Measurements from ENCODE around the gene GRM7. TPM values are rescaled to one million over a fixed set of nuclear protein-coding genes. Genes with fewer than 3 reads are reported as not detected.
A peak's percentile ranks its signal among the peaks of the same experiment; 100 is the strongest.

GRM7 gene
- total RNA-seq, 4 donors from 2014 or later = 0.39 TPM; not detected in 3

DNA sequence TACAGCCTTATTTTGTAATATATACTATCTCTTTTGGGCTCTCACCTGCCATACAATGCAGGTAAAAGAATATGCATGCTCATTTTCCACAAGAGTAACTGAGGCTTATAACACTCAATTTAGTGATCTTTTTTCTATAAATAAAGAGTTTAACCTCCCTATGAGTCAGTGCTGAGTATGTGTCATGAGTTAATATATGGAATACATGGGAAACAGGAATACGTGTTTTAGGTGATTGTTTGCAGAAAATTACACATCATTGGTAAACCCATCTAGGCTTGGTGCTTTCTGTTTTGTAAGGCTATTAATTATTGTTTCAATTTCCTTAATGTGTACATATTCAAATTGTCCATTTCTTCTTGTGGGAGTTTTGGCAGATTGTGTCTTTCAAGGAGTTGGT lies 411.3 kb downstream of the GRM7 start:
- Histone ChIP-seq H3K4me1 (no peaks in the 10 kb centered on the region), H3K36me3 (no peaks in the 10 kb centered on the region), H3K27ac (replicated peaks in 1 of 4) (no peak overlapping the region), H3K4me3 (no peak overlapping the region), H3K27me3 (no peaks in the 10 kb centered on the region), H3K9me3 (no peaks in the 10 kb centered on the region)
- intact Hi-C loops (cut with DNase I) = no loop called here
- no peak for DNase-seq (ENCODE audit: extremely low spot score)
- TF ChIP-seq, protein P1, sequence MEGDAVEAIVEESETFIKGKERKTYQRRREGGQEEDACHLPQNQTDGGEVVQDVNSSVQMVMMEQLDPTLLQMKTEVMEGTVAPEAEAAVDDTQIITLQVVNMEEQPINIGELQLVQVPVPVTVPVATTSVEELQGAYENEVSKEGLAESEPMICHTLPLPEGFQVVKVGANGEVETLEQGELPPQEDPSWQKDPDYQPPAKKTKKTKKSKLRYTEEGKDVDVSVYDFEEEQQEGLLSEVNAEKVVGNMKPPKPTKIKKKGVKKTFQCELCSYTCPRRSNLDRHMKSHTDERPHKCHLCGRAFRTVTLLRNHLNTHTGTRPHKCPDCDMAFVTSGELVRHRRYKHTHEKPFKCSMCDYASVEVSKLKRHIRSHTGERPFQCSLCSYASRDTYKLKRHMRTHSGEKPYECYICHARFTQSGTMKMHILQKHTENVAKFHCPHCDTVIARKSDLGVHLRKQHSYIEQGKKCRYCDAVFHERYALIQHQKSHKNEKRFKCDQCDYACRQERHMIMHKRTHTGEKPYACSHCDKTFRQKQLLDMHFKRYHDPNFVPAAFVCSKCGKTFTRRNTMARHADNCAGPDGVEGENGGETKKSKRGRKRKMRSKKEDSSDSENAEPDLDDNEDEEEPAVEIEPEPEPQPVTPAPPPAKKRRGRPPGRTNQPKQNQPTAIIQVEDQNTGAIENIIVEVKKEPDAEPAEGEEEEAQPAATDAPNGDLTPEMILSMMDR (IDR thresholded peaks at IDR 0.05) = no peak
- TF ChIP-seq POLR2A (IDR thresholded peaks at IDR 0.05; ENCODE audit: low read depth) (no peak), POLR2AphosphoS5 (IDR thresholded peaks at IDR 0.05) (no peak)
- 89% methylated on average over 1 of the region's 1 CpG for WGBS

DNA sequence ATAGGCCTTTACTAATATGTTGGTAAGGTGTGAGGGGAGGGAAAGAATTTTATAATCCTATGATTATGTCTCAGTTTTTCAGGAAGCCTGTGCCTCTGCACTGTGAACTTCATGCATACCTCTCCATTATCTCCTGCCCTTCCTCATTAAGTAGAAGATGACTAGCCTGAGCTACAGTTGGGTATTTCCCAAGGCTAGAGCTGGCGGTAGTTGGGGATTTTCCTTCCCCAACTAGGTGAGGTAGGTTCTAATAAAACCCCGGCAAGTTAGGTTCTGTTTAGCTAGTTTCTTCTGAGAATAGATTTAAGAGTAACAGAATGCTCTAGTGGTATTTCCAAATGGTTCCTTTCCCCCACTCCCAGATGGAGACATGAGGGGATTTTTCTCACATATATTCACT lies 414.5 kb downstream of the GRM7 start:
- intact Hi-C loops (cut with DNase I) = no loop called here
- Histone ChIP-seq H3K9me3 (no peaks in the 10 kb centered on the region), H3K4me1 (no peaks in the 10 kb centered on the region), H3K36me3 (no peaks in the 10 kb centered on the region), H3K27me3 (no peaks in the 10 kb centered on the region), H3K27ac (replicated peaks in 1 of 4) (no peak overlapping the region), H3K4me3 (no peak overlapping the region)
- WGBS = 85% methylated on average over 2 of the region's 2 CpGs
- TF ChIP-seq, protein P1 (IDR thresholded peaks at IDR 0.05) = no peak
- TF ChIP-seq POLR2A (IDR thresholded peaks at IDR 0.05; ENCODE audit: low read depth) = no peak
- TF ChIP-seq EP300 (IDR thresholded peaks at IDR 0.05) = no peak
- DNase-seq (ENCODE audit: extremely low spot score) = no peak

DNA sequence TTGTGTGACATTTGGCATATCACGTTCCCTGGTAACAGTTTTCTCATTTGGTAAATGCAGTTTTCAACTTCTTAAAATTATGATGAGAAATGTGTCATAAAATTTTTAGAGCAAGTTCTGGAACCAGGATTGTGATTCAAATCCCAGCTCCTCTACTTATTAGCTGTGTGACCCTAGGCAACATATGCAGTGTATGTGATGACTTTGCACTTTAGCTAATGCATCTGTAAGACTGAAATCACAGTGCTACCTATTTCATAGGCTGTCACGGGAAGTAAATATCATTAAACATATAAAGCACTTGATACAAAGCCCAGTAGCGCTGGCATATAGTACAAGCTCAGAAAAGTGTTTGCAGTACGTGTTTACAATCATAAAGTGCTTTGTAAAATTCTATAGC lies 419.4 kb downstream of the GRM7 start:
- H3K4me3 ChIP-seq = no peak overlapping the region
- WGBS = 94% methylated on average over 4 of the region's 4 CpGs
- no peaks in the 10 kb centered on the region for H3K4me1 ChIP-seq
- no peak for DNase-seq (ENCODE audit: extremely low spot score)
- no peaks in the 10 kb centered on the region for H3K36me3 ChIP-seq
- no peaks in the 10 kb centered on the region for H3K27me3 ChIP-seq
- H3K27ac ChIP-seq (replicated peaks in 1 of 4) = no peak overlapping the region
- no peaks in the 10 kb centered on the region for H3K9me3 ChIP-seq
- no peak for TF ChIP-seq POLR2A (IDR thresholded peaks at IDR 0.05; ENCODE audit: low read depth)
- TF ChIP-seq, protein P1 (IDR thresholded peaks at IDR 0.05) = no peak
- TF ChIP-seq POLR2AphosphoS5 (IDR thresholded peaks at IDR 0.05) = no peak
- intact Hi-C loops (cut with DNase I) = loop anchor here (10.0 kb wide), 1 partner anchor 514 kb away; no protein-coding TSS in a partner anchor

DNA sequence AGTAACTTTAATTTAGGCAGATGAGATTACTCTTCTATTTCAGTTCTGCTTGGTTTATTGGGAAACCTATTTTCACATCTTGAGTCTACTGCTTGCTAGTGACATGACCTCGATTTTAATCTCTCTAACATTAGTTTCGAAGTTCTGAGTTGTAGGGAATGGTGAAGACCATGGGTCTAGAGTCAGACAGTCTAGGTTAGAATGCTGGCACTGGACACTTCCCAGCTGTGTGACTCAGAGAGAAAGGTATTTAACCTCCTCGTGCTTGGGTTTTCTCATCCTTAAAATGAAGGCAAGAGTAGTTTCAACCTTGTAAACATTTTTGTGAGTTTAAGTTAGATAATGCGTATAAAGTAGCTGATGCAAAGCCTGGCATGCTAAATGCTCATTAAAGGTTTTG lies 422.1 kb downstream of the GRM7 start:
- TF ChIP-seq POLR2A (IDR thresholded peaks at IDR 0.05; ENCODE audit: low read depth) (no peak), EP300 (IDR thresholded peaks at IDR 0.05) (no peak), POLR2AphosphoS5 (IDR thresholded peaks at IDR 0.05) (no peak)
- TF ChIP-seq, protein P1 (IDR thresholded peaks at IDR 0.05) = no peak
- H3K27ac ChIP-seq (replicated peaks in 1 of 4) = no peak overlapping the region
- intact Hi-C loops (cut with DNase I) = loop anchor here (10.0 kb wide), 1 partner anchor 512 kb away; no protein-coding TSS in a partner anchor
- 86% methylated on average over 4 of the region's 4 CpGs for WGBS
- no peaks in the 10 kb centered on the region for H3K9me3 ChIP-seq
- H3K27me3 ChIP-seq = no peaks in the 10 kb centered on the region
- DNase-seq (ENCODE audit: extremely low spot score) = no peak
- no peaks in the 10 kb centered on the region for H3K36me3 ChIP-seq
- H3K4me1 ChIP-seq = no peaks in the 10 kb centered on the region
- H3K4me3 ChIP-seq = no peak overlapping the region

DNA sequence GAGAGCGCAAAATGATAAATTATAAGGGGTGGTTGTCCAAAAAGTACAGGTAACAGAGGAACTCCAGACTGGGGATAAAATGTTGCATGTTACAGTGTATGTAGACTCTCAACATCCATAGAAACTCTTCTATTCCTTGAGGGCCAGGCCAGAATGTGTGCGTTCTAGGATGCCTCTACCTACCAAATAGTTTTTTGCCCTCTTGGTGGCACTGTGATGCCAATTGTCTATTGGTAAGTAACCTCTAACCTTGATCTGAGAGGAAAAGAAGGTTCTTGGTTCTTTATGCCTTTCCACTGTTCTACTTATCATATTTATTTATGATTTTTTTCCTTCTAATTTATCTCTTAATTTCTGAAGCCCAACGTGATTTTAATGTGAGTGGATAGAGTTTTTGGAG lies 424.6 kb downstream of the GRM7 start:
- H3K9me3 ChIP-seq = no peaks in the 10 kb centered on the region
- intact Hi-C loops (cut with DNase I) = loop anchor here (5.0 to 10.0 kb wide), 3 partner anchors 262 to 827 kb away; no protein-coding TSS in a partner anchor
- no peak for TF ChIP-seq EP300 (IDR thresholded peaks at IDR 0.05)
- TF ChIP-seq POLR2A (IDR thresholded peaks at IDR 0.05; ENCODE audit: low read depth) = no peak
- TF ChIP-seq, protein P1 (IDR thresholded peaks at IDR 0.05) = peak; percentile 27 to 42 (median 29)
- no peak for TF ChIP-seq POLR2AphosphoS5 (IDR thresholded peaks at IDR 0.05)

More for the DNA sequence above, 424.6 kb downstream of the GRM7 start:
- H3K27me3 ChIP-seq = no peaks in the 10 kb centered on the region
- no peak overlapping the region for H3K27ac ChIP-seq (replicated peaks in 1 of 4)
- DNase-seq (ENCODE audit: extremely low spot score) = no peak
- 62% methylated on average over 3 of the region's 3 CpGs for WGBS
- no peaks in the 10 kb centered on the region for H3K36me3 ChIP-seq
- no peaks in the 10 kb centered on the region for H3K4me1 ChIP-seq
- no peak overlapping the region for H3K4me3 ChIP-seq

Measured in esophagus muscularis mucosa (tissue), 4 donors.